Stimulated activated effector memory CD8-positive, alpha-beta T cell treated with anti-CD3 and anti-CD28 coated beads, Interleukin-12 subunit alpha, Interleukin-12 subunit beta, amount 100 ng/mL, for 72 hours (primary cell): ENCODE measurements around the gene DSP.
A peak's percentile ranks its signal among the peaks of the same experiment; 100 is the strongest.

ENCODE experiments used
- ATAC-seq: fragments of 150-1000 bp; cut with Tn5 transposase; 2 replicates; pipeline ENCODE4 v1.10.0; 2021
- DNase-seq, 2 donors: peaks; one replicate each; pipeline ENCODE4 v3.0.0; 2021 to 2022; ENCODE audit warnings: low spot score in 2 of 2
- H3K27ac Mint-ChIP-seq: one replicate; pipeline ENCODE4 v1.8.0; 2022; ENCODE audit warnings: mild to moderate bottlenecking, mixed read lengths
- H3K36me3 Mint-ChIP-seq: one replicate; pipeline ENCODE4 v1.8.0; 2022; ENCODE audit warnings: mild to moderate bottlenecking, mixed read lengths
- H3K4me1 Mint-ChIP-seq: one replicate; pipeline ENCODE4 v1.8.0; 2022; ENCODE audit warnings: mixed read lengths
- H3K4me3 Mint-ChIP-seq: one replicate; pipeline ENCODE4 v1.8.0; 2022; ENCODE audit warnings: mild to moderate bottlenecking, mixed read lengths
- H3K9me3 Mint-ChIP-seq: one replicate; pipeline ENCODE4 v1.8.0; 2022; ENCODE audit warnings: mixed read lengths

Gene DSP

GRCh38 chr6:7523922-7524321, 17.5 kb upstream of the DSP start:
- Mint-ChIP-seq H3K4me3 (no peak overlapping the region), H3K9me3 (no peaks in the 10 kb centered on the region), H3K4me1 (peaks cover 5% of the 10 kb centered on the region), H3K36me3 (no peaks in the 10 kb centered on the region), H3K27ac (no peak overlapping the region)
- ATAC-seq (no peak), DNase-seq (no peak)

GRCh38 chr6:7526755-7527154, 14.7 kb upstream of the DSP start:
- no peak for DNase-seq
- H3K27ac Mint-ChIP-seq: no peak overlapping the region
- H3K4me3 Mint-ChIP-seq: no peak overlapping the region
- H3K9me3 Mint-ChIP-seq: no peaks in the 10 kb centered on the region
- ATAC-seq: no peak
- H3K36me3 Mint-ChIP-seq: no peaks in the 10 kb centered on the region
- H3K4me1 Mint-ChIP-seq: peaks cover 5% of the 10 kb centered on the region

- Mint-ChIP-seq H3K36me3 (no peaks in the 10 kb centered on the region), H3K9me3 (no peaks in the 10 kb centered on the region), H3K4me1 (no peaks in the 10 kb centered on the region), H3K27ac (no peak overlapping the region), H3K4me3 (no peak overlapping the region)
- DNase-seq: no peak
- no peak for ATAC-seq
Measured at GRCh38 chr6:7528565-7528964, 12.9 kb upstream of the DSP start.

GRCh38 chr6:7529141-7529540, 12.3 kb upstream of the DSP start:
- DNase-seq: no peak
- no peak for ATAC-seq

GRCh38 chr6:7532232-7532631, 9.2 kb upstream of the DSP start:
- no peaks in the 10 kb centered on the region for H3K9me3 Mint-ChIP-seq
- H3K36me3 Mint-ChIP-seq: no peaks in the 10 kb centered on the region
- no peak overlapping the region for H3K27ac Mint-ChIP-seq
- DNase-seq: no peak
- no peak for ATAC-seq
- no peaks in the 10 kb centered on the region for H3K4me1 Mint-ChIP-seq
- H3K4me3 Mint-ChIP-seq: no peak overlapping the region

More at GRCh38 chr6:7529141-7529540, 12.3 kb upstream of the DSP start:
- Mint-ChIP-seq H3K4me3 (no peak overlapping the region), H3K36me3 (no peaks in the 10 kb centered on the region), H3K9me3 (no peaks in the 10 kb centered on the region), H3K27ac (no peak overlapping the region), H3K4me1 (no peaks in the 10 kb centered on the region)

GRCh38 chr6:7532821-7533220, 8.7 kb upstream of the DSP start:
- no peaks in the 10 kb centered on the region for H3K36me3 Mint-ChIP-seq
- no peak for ATAC-seq
- DNase-seq: no peak
- no peaks in the 10 kb centered on the region for H3K9me3 Mint-ChIP-seq
- no peaks in the 10 kb centered on the region for H3K4me1 Mint-ChIP-seq
- no peak overlapping the region for H3K4me3 Mint-ChIP-seq
- no peak overlapping the region for H3K27ac Mint-ChIP-seq

GRCh38 chr6:7534192-7534591, 7.3 kb upstream of the DSP start:
- DNase-seq (no peak), ATAC-seq (no peak)
- no peaks in the 10 kb centered on the region for H3K4me1 Mint-ChIP-seq
- no peaks in the 10 kb centered on the region for H3K36me3 Mint-ChIP-seq
- H3K4me3 Mint-ChIP-seq: no peak overlapping the region
- no peak overlapping the region for H3K27ac Mint-ChIP-seq
- H3K9me3 Mint-ChIP-seq: no peaks in the 10 kb centered on the region

- ATAC-seq: no peak
- Mint-ChIP-seq H3K4me3 (no peak overlapping the region), H3K36me3 (no peaks in the 10 kb centered on the region), H3K4me1 (no peaks in the 10 kb centered on the region), H3K9me3 (no peaks in the 10 kb centered on the region), H3K27ac (no peak overlapping the region)
- DNase-seq: no peak
Measured at GRCh38 chr6:7535498-7535897, 6.0 kb upstream of the DSP start.

GRCh38 chr6:7537565-7538174, 3.8 kb upstream of the DSP start:
- Mint-ChIP-seq H3K4me1 (no peaks in the 10 kb centered on the region), H3K4me3 (no peak overlapping the region), H3K27ac (no peak overlapping the region), H3K9me3 (no peaks in the 10 kb centered on the region), H3K36me3 (no peaks in the 10 kb centered on the region)
- DNase-seq (no peak), ATAC-seq (no peak)

- Mint-ChIP-seq H3K36me3 (no peaks in the 10 kb centered on the region), H3K27ac (no peak overlapping the region), H3K4me3 (no peak overlapping the region), H3K9me3 (no peaks in the 10 kb centered on the region), H3K4me1 (no peaks in the 10 kb centered on the region)
- DNase-seq (no peak), ATAC-seq (no peak)
Measured at GRCh38 chr6:7538484-7538883, 3.0 kb upstream of the DSP start.

GRCh38 chr6:7540595-7540994, 876 bp upstream of the DSP start:
- H3K9me3 Mint-ChIP-seq: no peaks in the 10 kb centered on the region
- H3K4me1 Mint-ChIP-seq: no peaks in the 10 kb centered on the region
- ATAC-seq (no peak), DNase-seq (no peak)
- H3K36me3 Mint-ChIP-seq: no peaks in the 10 kb centered on the region
- H3K4me3 Mint-ChIP-seq: peak overlapping the region; percentile 66
- H3K27ac Mint-ChIP-seq: no peak overlapping the region

- Mint-ChIP-seq H3K36me3 (no peaks in the 10 kb centered on the region), H3K9me3 (no peaks in the 10 kb centered on the region), H3K27ac (no peak overlapping the region), H3K4me1 (no peaks in the 10 kb centered on the region), H3K4me3 (peak overlapping the region; percentile 66)
- ATAC-seq (peak; percentile 39), DNase-seq (no peak)
Measured at GRCh38 chr6:7542065-7542873, 798 bp downstream of the DSP start.

GRCh38 chr6:7542874-7543624, 1.6 kb downstream of the DSP start:
- Mint-ChIP-seq H3K27ac (no peak overlapping the region), H3K36me3 (no peaks in the 10 kb centered on the region), H3K9me3 (no peaks in the 10 kb centered on the region), H3K4me3 (peak overlapping the region; percentile 66), H3K4me1 (no peaks in the 10 kb centered on the region)
- DNase-seq (no peak), ATAC-seq (no peak)

- no peak overlapping the region for H3K4me3 Mint-ChIP-seq
Measured at GRCh38 chr6:7543789-7544424, 2.4 kb downstream of the DSP start.

GRCh38 chr6:7544597-7544996, 3.1 kb downstream of the DSP start:
- H3K36me3 Mint-ChIP-seq: no peaks in the 10 kb centered on the region
- H3K27ac Mint-ChIP-seq: no peak overlapping the region
- no peak overlapping the region for H3K4me3 Mint-ChIP-seq
- ATAC-seq (no peak), DNase-seq (no peak)
- H3K4me1 Mint-ChIP-seq: no peaks in the 10 kb centered on the region
- no peaks in the 10 kb centered on the region for H3K9me3 Mint-ChIP-seq

More at GRCh38 chr6:7543789-7544424, 2.4 kb downstream of the DSP start:
- ATAC-seq (no peak), DNase-seq (no peak)
- H3K9me3 Mint-ChIP-seq: no peaks in the 10 kb centered on the region
- H3K36me3 Mint-ChIP-seq: no peaks in the 10 kb centered on the region
- no peak overlapping the region for H3K27ac Mint-ChIP-seq
- H3K4me1 Mint-ChIP-seq: no peaks in the 10 kb centered on the region
